HG03139 (cell line): ENCODE data around the gene EXOC3L1.

ENCODE experiments used
- ATAC-seq: cut with Tn5 transposase; IDR thresholded peaks from one replicate; pipeline ENCODE4 v1.9.1; 2021; ENCODE audit not compliant: unreplicated experiment

EXOC3L1 gene

GRCh38 chr16:67165121-67166078 is 24.5 kb downstream of the EXOC3L1 start:
- ATAC-seq, result no peak

- no peak for ATAC-seq
Observed at GRCh38 chr16:67164599-67165061, 25.3 kb downstream of the EXOC3L1 start, which contains the start of gene HSF4. TSS of gene HSF4 (plus strand) at chr16:67164745. CDS start at chr16:67164812, 67 bp downstream.

- ATAC-seq, result no peak
Observed at GRCh38 chr16:67163999-67164558, 25.9 kb downstream of the EXOC3L1 start.

- no peak for ATAC-seq
Observed at GRCh38 chr16:67163164-67163998, 26.6 kb downstream of the EXOC3L1 start.

- ATAC-seq, result no peak
Observed at GRCh38 chr16:67162506-67163163, 27.3 kb downstream of the EXOC3L1 start.

- no peak for ATAC-seq
Observed at GRCh38 chr16:67161595-67162058, 28.3 kb downstream of the EXOC3L1 start.

GRCh38 chr16:67158637-67159600 is 31.0 kb downstream of the EXOC3L1 start:
- no peak for ATAC-seq

GRCh38 chr16:67157892-67158635 is 31.9 kb downstream of the EXOC3L1 start:
- no peak for ATAC-seq

GRCh38 chr16:67157106-67157748 is 32.7 kb downstream of the EXOC3L1 start:
- ATAC-seq, result no peak

GRCh38 chr16:67156143-67156844 is 33.6 kb downstream of the EXOC3L1 start:
- no peak for ATAC-seq

GRCh38 chr16:67155295-67156142 is 34.4 kb downstream of the EXOC3L1 start:
- ATAC-seq, result no peak

- ATAC-seq, result no peak
Observed at GRCh38 chr16:67154578-67155294, 35.2 kb downstream of the EXOC3L1 start.

GRCh38 chr16:67151431-67152097 is 38.4 kb downstream of the EXOC3L1 start:
- no peak for ATAC-seq

GRCh38 chr16:67150833-67151396 is 39.0 kb downstream of the EXOC3L1 start, which contains the start of gene B3GNT9:
TSS of gene B3GNT9 (minus strand) at chr16:67150998. CDS start at chr16:67150485, 513 bp downstream.
- no peak for ATAC-seq
